Fibroblast of villous mesenchyme (primary cell): ENCODE measurements around the gene RREB1. TPM values are rescaled to one million over a fixed set of nuclear protein-coding genes. Genes with fewer than 3 reads are reported as not detected.
A peak's percentile ranks its signal among the peaks of the same experiment; 100 is the strongest.

Experiments
- DNase-seq: peaks from one replicate; pipeline ENCODE4 v3.0.0-alpha.2; 2010; ENCODE audit warnings: low read depth
- H3K4me3 ChIP-seq: 2 replicates; pipeline ENCODE4 v1.5.1; 2011; ENCODE audit warnings: low read depth, mild to moderate bottlenecking, low read length
- CTCF ChIP-seq: IDR thresholded peaks from 2 replicates; pipeline ENCODE4 v1.5.1; 2012; ENCODE audit warnings: low read depth, mild to moderate bottlenecking, low read length; ENCODE audit not compliant: insufficient read depth
- total RNA-seq: library from RNA; depleted of rRNA; stranded (reverse); fragments of >200 nt; gene quantifications from 2 replicates; pipeline ENCODE4 v1.2.3, GENCODE V29; 2012

The RREB1 gene
- total RNA-seq, 1 donor, result 26.3 TPM

GRCh38 chr6:7215131-7215530, 107.4 kb downstream of the RREB1 start:
- DNase-seq, result peak; percentile 60
- no peak overlapping the region for H3K4me3 ChIP-seq
- no peak for TF ChIP-seq CTCF

- no peak for TF ChIP-seq CTCF
- H3K4me3 ChIP-seq, result no peak overlapping the region
- no peak for DNase-seq
Observed at GRCh38 chr6:7215798-7216231, 108.1 kb downstream of the RREB1 start.

DNA sequence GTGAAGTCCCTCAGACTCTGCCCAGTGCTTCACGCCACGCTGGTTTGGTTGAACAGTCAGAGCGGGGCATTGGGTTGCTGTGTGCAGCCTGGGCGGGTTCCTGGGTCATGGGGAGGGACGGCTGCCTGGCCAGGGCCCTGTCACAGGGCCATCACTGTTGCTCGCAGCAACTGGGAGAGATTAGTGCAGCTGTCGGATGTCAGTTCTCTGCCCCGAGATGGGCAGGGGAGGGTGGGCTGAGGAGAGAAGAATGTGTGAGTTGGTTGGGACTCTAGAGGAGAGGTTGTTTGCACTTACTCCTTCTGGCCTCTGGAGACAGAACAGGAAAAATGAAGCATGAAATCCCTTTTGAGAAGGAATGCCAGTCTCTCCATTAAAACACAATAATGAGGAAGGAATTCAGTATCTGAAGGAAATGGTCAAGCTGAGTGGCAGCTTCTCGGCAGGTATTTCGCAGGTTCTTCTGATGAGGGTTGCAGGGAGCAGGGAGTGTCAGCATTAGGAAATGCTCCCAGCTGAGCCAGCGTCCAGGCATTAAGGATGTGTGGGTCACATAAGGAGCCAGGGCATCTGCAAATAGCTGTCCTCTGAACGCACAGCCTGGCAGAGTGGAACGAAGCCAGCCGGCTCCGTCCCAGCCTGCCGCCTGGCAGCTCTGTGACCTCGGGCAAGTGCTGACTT, 109.3 kb downstream of the RREB1 start:
- no peak overlapping the region for H3K4me3 ChIP-seq
- no peak for TF ChIP-seq CTCF
- no peak for DNase-seq

GRCh38 chr6:7218406-7218988, 110.7 kb downstream of the RREB1 start:
- peak; percentile 62 for DNase-seq
- peak; percentile 11 for TF ChIP-seq CTCF
- H3K4me3 ChIP-seq, result no peak overlapping the region

DNA sequence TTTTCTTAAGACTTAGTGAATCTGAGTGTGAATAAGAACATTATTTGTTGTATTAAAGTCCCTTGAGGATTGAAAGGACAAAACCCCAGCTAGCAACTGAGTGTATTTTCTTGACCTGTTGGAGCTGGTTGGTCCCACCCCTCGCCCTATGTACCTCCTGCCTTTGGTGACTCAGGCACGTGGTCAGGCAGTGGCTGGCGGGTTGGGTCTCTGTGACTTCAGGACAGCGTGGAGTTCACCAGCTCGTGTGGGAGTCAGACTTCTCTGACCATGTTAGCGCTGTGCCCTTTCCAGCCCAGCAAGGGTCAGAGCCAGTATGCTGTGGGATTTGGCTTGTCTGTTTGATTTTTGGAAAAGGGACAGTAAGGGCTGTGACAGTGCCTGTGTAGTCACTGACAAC, 111.5 kb downstream of the RREB1 start:
- H3K4me3 ChIP-seq, result no peak overlapping the region
- peak; percentile 25 for DNase-seq
- TF ChIP-seq CTCF, result no peak

- TF ChIP-seq CTCF, result no peak
- DNase-seq, result no peak
- no peak overlapping the region for H3K4me3 ChIP-seq
Observed at GRCh38 chr6:7222197-7222596, 114.4 kb downstream of the RREB1 start.

DNA sequence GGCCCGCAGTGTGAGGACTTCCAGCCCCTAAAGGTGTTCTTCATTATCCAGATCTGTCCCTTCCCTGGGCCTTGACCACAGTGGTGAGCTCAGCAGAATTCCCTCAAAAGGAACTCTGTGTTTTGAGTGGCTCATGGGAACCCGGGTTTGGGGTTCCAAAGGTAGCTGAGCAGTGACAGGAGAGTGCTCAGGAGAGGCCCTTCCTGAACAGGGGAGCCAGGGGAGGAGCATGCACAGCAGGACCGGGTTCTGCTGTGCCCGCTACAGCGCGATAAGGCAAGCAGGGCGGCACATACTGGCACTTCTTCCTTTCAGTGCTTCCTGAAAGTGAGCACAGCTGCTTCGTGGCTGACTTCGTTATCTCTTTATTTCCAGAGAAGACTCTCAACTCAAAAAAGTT, 117.0 kb downstream of the RREB1 start:
- TF ChIP-seq CTCF, result no peak
- no peak overlapping the region for H3K4me3 ChIP-seq
- no peak for DNase-seq
